ENCODE measurements around the gene GNMT.

Gene GNMT

GRCh38 chr6:43013097-43013842 is 52.7 kb downstream of the GNMT start:
- no peak for DNase-seq (ENCODE audit: low spot score)
